OCI-LY1 (cell line): ENCODE results near the gene TOMM6.

Experiments
- H2AFZ ChIP-seq: fragments of 200-600 bp; sonication (generic), shearing (Covaris generic); 2 replicates; pipeline ENCODE4 v1.6.0; 2014; ENCODE audit warnings: antibody characterized with exemption, mild to moderate bottlenecking, low read length
- H3F3A ChIP-seq: fragments of 200-600 bp; sonication (generic), shearing (Covaris generic); 2 replicates; pipeline ENCODE4 v1.6.0; 2014; ENCODE audit warnings: mild to moderate bottlenecking, antibody characterized with exemption, low read length, moderate library complexity; ENCODE audit not compliant: insufficient read depth
- H3K27ac ChIP-seq: fragments of 200-600 bp; sonication (generic); 2 replicates; pipeline ENCODE4 v1.5.1; 2014; ENCODE audit warnings: low read length, mixed run types, mild to moderate bottlenecking, low read depth; ENCODE audit not compliant: poor library complexity, severe bottlenecking
- H3K27me3 ChIP-seq: fragments of 200-600 bp; sonication (generic); 2 replicates; pipeline ENCODE4 v1.6.0; 2014; ENCODE audit warnings: antibody characterized with exemption, mild to moderate bottlenecking, low read length, moderate library complexity; ENCODE audit not compliant: insufficient read depth
- H3K36me3 ChIP-seq: fragments of 200-600 bp; sonication (generic); 2 replicates; pipeline ENCODE4 v1.6.1; 2014; ENCODE audit warnings: mild to moderate bottlenecking, antibody characterized with exemption, low read length, moderate library complexity, mixed read lengths; ENCODE audit not compliant: insufficient read depth
- H3K4me1 ChIP-seq: fragments of 200-600 bp; sonication (generic); 2 replicates; pipeline ENCODE4 v1.5.1; 2014; ENCODE audit warnings: mild to moderate bottlenecking, low read length, moderate library complexity; ENCODE audit not compliant: insufficient read depth, severe bottlenecking
- H3K4me2 ChIP-seq: fragments of 200-600 bp; sonication (generic), shearing (Covaris generic); 2 replicates; pipeline ENCODE4 v1.6.1; 2014; ENCODE audit warnings: low read length
- H3K4me3 ChIP-seq: fragments of 200-600 bp; sonication (generic); 2 replicates; pipeline ENCODE4 v1.5.1; 2014; ENCODE audit warnings: low read length, low read depth, mild to moderate bottlenecking, mixed read lengths; ENCODE audit not compliant: poor library complexity, severe bottlenecking
- H3K79me2 ChIP-seq: fragments of 200-600 bp; shearing (Covaris generic); 2 replicates; pipeline ENCODE4 v1.6.1; 2016; ENCODE audit warnings: mixed run types, low read length, mixed read lengths; ENCODE audit not compliant: insufficient read depth
- H3K9ac ChIP-seq: fragments of 200-600 bp; sonication (generic), shearing (Covaris generic); 2 replicates; pipeline ENCODE4 v1.6.1; 2014; ENCODE audit warnings: mild to moderate bottlenecking, low read length, mixed read lengths
- H3K9me2 ChIP-seq: fragments of 200-600 bp; sonication (generic), shearing (Covaris generic); 2 replicates; pipeline ENCODE4 v1.6.1; 2014; ENCODE audit warnings: low read depth, mild to moderate bottlenecking, low read length, mixed read lengths
- H3K9me3 ChIP-seq: fragments of 200-600 bp; shearing (Covaris generic); 2 replicates; pipeline ENCODE4 v1.6.1; 2014; ENCODE audit warnings: low read length, mixed read lengths
- H4K20me1 ChIP-seq: fragments of 200-600 bp; sonication (generic), shearing (Covaris generic); 2 replicates; pipeline ENCODE4 v1.6.0; 2016; ENCODE audit warnings: mild to moderate bottlenecking, low read length; ENCODE audit not compliant: insufficient read depth
- EZH2 ChIP-seq: fragments of 200-600 bp; sonication (generic), shearing (Covaris generic); IDR thresholded peaks from 2 replicates; pipeline ENCODE4 v1.8.0; 2017; ENCODE audit warnings: borderline replicate concordance, mixed run types, mild to moderate bottlenecking, antibody characterized with exemption, low read length, moderate library complexity, mixed read lengths
- TF ChIP-seq, protein P1 (sequence below): fragments of 200-600 bp; sonication (generic), shearing (Covaris generic); IDR thresholded peaks from 2 replicates; pipeline ENCODE4 v1.5.1; 2017; ENCODE audit warnings: mild to moderate bottlenecking, antibody characterized with exemption, low read length, moderate library complexity, mixed read lengths

TOMM6 gene

DNA sequence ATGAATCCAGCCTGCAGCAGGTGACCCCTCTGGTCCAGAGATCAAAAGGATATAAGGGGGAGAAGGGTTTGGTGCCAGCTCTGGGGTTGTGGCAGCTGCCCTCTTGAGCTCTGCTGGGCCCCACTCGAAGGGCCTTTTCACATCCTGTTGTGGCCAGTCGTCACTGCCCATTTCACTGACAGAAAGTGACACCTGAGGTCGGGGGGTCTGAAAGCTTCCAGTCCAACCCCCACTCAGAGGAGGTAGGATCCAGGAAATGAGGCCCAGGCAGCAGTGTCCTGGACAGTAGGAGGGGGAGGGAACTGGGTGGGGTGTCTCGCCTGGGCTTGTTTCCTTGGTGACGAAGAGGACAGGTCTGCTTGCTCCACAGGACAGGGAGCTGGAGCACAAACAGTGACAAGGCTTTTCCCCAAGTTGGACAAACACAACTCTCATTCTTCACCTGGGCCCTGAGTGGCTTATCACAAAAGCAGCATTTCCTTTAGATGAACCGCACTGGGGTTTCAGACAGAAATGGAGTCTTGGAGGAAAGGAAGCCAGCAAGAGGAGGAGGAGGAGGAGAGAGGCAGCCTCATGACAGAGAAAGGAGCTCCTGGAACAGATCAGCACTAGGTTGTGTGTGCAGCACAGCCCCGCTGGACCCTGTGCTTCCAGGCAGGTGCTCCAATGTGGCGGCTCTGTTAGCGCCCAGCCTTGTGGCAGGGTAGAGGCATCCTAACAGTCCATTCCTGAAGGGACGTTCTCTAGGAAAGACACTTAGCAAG, 18.8 kb upstream of the TOMM6 start:
- TF ChIP-seq, protein P1, sequence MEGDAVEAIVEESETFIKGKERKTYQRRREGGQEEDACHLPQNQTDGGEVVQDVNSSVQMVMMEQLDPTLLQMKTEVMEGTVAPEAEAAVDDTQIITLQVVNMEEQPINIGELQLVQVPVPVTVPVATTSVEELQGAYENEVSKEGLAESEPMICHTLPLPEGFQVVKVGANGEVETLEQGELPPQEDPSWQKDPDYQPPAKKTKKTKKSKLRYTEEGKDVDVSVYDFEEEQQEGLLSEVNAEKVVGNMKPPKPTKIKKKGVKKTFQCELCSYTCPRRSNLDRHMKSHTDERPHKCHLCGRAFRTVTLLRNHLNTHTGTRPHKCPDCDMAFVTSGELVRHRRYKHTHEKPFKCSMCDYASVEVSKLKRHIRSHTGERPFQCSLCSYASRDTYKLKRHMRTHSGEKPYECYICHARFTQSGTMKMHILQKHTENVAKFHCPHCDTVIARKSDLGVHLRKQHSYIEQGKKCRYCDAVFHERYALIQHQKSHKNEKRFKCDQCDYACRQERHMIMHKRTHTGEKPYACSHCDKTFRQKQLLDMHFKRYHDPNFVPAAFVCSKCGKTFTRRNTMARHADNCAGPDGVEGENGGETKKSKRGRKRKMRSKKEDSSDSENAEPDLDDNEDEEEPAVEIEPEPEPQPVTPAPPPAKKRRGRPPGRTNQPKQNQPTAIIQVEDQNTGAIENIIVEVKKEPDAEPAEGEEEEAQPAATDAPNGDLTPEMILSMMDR: no peak
- TF ChIP-seq EZH2: no peak
- no peaks in the 10 kb centered on the region for H3K9me2 ChIP-seq
- H3K79me2 ChIP-seq: no peaks in the 10 kb centered on the region
- H3K4me1 ChIP-seq: no peaks in the 10 kb centered on the region
- no peaks in the 10 kb centered on the region for H3F3A ChIP-seq
- peaks cover 13% of the 10 kb centered on the region; the same call in 1 of the 2 replicates for H3K36me3 ChIP-seq
- no peak overlapping the region for H3K4me2 ChIP-seq
- no peaks in the 10 kb centered on the region for H4K20me1 ChIP-seq
- H2AFZ ChIP-seq: no peak overlapping the region
- H3K4me3 ChIP-seq: no peak overlapping the region
- no peaks in the 10 kb centered on the region for H3K27me3 ChIP-seq
- H3K27ac ChIP-seq: no peak overlapping the region
- no peak overlapping the region for H3K9ac ChIP-seq
- H3K9me3 ChIP-seq: no peaks in the 10 kb centered on the region

DNA sequence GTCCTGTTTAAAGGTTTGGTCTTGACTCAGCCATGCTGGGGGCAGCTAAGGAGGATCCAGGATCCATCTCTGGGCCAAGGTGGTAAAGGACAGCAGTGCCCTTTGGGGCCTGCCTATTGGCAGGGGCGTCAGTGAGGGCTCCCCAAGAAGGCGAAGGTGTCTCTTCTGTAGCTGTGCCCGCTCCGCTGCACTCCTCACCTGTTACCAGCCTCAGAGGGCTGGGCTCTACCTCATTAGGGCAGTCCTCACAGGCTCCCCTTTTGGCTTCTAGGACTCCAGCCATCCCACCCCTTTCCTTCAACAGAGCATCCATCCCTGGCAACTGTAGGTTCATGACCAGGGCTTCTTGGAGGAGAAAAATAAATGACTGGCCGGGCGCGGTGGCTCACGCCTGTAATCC, 18.1 kb upstream of the TOMM6 start:
- H3K27me3 ChIP-seq: no peaks in the 10 kb centered on the region
- peaks cover 16% of the 10 kb centered on the region; the same call in 1 of the 2 replicates for H3K36me3 ChIP-seq
- no peak overlapping the region for H2AFZ ChIP-seq
- H3K9me2 ChIP-seq: no peaks in the 10 kb centered on the region
- no peak overlapping the region for H3K27ac ChIP-seq
- H3K4me3 ChIP-seq: no peak overlapping the region
- H3K4me2 ChIP-seq: no peak overlapping the region
- H4K20me1 ChIP-seq: no peaks in the 10 kb centered on the region
- no peaks in the 10 kb centered on the region for H3F3A ChIP-seq
- H3K9ac ChIP-seq: no peak overlapping the region
- no peaks in the 10 kb centered on the region for H3K79me2 ChIP-seq
- H3K4me1 ChIP-seq: no peaks in the 10 kb centered on the region
- H3K9me3 ChIP-seq: no peaks in the 10 kb centered on the region
- TF ChIP-seq EZH2: no peak
- TF ChIP-seq, protein P1: no peak

DNA sequence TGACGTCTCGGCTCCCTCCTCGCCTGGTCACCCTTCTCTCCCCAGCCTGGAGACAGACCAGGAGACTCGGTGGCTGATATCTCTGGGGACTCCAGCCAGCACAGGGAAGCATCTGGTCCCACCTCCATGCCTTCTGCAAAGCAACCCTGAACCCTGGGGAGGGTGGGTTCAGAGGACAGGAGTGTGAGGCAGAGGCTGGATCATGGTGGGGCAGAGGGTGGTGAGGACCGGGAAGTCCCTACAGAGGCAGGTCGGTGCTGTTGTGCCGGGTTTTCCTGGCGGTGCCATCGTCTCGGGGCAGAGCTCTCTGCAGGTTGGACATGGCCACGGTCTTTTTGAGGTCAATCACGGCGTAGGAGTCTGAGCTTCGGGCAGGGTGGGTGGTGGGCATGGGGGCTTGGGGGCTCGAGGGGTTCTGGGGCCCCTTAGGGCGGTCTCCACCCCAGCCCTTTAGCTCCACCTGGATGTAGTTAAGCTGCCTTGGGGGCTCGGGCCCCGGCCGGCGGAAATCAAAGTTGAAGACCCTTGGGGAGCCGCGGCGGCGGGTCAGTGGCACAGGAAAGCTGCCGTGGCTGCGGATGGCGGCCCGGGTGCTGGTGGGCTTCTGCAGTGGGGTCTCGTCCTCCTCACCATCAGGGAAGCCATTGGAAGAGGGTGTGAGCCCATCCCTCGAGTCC, 17.0 kb upstream of the TOMM6 start:
- no peaks in the 10 kb centered on the region for H3K4me1 ChIP-seq
- no peak overlapping the region for H3K9ac ChIP-seq
- no peak for TF ChIP-seq EZH2
- TF ChIP-seq, protein P1: no peak
- H3K27ac ChIP-seq: no peak overlapping the region
- no peaks in the 10 kb centered on the region for H3K79me2 ChIP-seq
- H3K9me3 ChIP-seq: no peaks in the 10 kb centered on the region
- H2AFZ ChIP-seq: no peak overlapping the region
- H3K4me3 ChIP-seq: no peak overlapping the region
- H3K9me2 ChIP-seq: no peaks in the 10 kb centered on the region
- no peaks in the 10 kb centered on the region for H3K27me3 ChIP-seq
- H3K4me2 ChIP-seq: no peak overlapping the region
- H3K36me3 ChIP-seq: peaks cover 19% of the 10 kb centered on the region; the same call in 1 of the 2 replicates
- H3F3A ChIP-seq: no peaks in the 10 kb centered on the region
- no peaks in the 10 kb centered on the region for H4K20me1 ChIP-seq
